Stimulated activated CD4-positive, alpha-beta T cell treated with anti-CD3 and anti-CD28 coated beads, TNF-alpha, amount 100 ng/mL, for 1 hour (primary cell): ENCODE results near the gene STRIP2.
"Not testable (repeated sequence)": the region's sequence is repeated elsewhere in the genome, so short reads cannot be mapped to it uniquely, and the experiment has no call there.

Source experiments
- DNase-seq, 3 donors: peaks; one replicate each; pipeline ENCODE4 v3.0.0-alpha.2; 2020; ENCODE audit warnings: low read depth in 3 of 3, low spot score in 1 of 3

STRIP2 gene

DNA sequence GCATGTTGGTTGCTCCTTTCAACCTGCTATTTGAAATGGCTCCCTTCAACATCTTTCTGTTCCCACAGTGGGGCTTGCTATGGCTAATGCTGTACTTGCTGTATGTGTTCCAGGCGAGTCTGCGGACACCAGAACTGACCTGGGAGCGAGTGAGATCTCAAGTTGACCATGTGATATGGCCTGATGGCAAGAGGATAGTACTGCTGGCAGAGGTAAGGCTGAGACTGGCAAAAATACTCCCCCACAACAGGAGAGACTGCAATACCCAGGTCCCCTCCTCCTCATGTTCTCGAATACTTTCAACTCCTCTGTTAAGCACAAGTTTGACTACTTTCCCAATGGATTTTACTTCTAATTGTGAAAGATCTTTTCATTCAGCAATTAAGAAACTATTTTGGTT lies 11.5 kb upstream of the STRIP2 start:
- no peak for DNase-seq

- no peak for DNase-seq
Observed at GRCh38 chr7:129423700-129424410, 10.4 kb upstream of the STRIP2 start.

DNA sequence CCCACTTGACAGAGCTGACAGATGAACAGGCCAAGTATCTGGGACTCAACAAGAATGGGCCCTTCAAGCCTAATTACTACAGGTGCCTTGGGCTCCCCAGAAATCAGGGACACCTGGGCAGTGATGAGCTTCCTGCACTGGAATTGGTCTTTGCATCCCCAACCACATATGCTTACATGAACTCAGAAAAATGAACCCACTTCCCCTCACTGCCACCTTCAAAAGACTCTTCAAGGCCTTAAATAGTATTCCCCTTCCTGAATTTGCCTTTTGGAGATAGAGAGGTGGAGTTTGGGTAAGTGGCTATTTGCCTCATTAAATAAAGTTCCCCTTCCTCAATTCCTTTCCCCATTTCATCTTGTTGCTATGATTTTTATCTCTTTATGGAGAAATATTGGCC lies 7.8 kb upstream of the STRIP2 start:
- no peak for DNase-seq

GRCh38 chr7:129427526-129428045 lies 6.6 kb upstream of the STRIP2 start:
- DNase-seq, result no peak

DNA sequence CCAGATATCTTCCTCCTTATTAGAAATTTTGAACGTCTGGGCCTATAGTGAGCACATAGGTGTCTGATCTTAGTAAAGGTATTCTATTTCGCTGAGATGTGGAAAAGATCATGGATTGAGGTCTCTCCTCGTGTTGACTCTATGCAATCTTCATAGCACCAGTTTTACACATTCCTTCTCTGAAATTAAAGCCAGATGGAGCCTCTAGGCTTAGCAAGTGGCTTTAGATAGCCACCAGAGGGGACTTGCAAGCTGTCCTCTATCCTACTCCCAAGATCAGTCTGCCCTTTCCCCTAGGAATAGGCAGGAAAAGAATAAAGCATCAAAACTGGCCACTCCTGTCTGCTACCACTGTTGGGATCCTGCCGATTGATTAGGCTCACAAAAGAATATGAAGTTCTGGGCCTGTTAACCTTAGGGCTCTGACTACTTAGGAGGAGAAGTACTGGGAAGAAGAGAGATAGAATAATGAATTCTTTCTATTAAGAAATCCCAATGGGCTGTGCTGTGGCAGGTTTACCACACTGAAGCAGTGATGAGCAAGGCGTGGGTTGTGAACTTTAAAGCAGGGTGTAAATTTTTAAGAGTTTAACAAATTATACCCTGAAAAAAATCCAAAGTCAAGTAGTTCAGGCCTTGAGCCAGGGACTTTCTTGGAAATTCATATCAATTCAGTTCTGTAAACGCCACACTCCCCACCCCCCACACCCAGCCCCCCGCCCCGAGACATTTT lies 2.2 kb upstream of the STRIP2 start:
- DNase-seq, result no peak

- DNase-seq, result no peak
Observed at GRCh38 chr7:129434675-129435318, 565 bp downstream of the STRIP2 start.

DNA sequence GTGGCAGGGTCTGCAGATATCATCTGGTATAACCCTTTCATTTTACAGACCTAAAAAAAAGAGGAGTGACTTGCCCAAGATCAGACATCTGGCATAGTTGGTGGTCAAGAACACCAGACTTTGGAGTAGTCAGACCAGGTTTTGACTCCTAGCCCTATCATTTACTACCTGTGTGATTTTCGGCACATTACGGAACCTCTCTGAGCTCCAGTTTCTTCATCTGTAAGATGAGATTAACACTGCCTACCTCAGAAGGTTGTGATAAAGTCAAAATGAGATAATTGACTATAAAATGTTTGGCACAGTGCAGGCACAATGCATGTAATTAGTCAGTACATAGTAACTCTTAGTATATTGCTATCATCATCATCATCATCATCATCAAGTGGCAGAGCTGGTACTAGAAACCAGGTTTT lies 1.2 kb downstream of the STRIP2 start:
- no peak for DNase-seq

GRCh38 chr7:129436335-129436923 lies 2.2 kb downstream of the STRIP2 start:
- no peak for DNase-seq

- no peak for DNase-seq
Observed at GRCh38 chr7:129437190-129437589, 3.0 kb downstream of the STRIP2 start.

DNA sequence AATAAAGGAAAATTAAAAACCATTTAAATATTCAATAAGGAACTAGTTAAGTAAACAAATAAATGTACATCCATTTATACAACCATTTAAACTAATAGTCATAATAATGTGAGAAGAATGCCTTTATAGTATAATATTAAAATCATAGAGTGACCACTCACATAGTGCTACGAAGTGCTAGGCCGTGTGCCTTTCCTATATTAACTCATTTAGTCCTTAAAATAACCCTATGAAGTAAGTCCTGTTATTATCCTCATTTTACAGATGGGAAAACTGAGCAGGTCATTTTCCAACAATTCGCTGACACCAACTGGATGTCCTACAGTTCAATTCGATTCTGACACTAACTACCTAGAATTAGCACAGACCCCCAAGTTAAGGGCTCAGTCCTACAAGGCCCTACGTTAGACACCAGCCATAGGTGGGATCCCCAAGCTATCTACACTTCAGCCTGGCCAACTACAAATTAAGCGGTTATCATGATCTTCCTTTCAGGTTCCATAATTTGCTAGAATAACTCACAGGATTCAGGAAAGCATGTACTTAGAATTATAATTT lies 4.1 kb downstream of the STRIP2 start:
- DNase-seq, result no peak

DNA sequence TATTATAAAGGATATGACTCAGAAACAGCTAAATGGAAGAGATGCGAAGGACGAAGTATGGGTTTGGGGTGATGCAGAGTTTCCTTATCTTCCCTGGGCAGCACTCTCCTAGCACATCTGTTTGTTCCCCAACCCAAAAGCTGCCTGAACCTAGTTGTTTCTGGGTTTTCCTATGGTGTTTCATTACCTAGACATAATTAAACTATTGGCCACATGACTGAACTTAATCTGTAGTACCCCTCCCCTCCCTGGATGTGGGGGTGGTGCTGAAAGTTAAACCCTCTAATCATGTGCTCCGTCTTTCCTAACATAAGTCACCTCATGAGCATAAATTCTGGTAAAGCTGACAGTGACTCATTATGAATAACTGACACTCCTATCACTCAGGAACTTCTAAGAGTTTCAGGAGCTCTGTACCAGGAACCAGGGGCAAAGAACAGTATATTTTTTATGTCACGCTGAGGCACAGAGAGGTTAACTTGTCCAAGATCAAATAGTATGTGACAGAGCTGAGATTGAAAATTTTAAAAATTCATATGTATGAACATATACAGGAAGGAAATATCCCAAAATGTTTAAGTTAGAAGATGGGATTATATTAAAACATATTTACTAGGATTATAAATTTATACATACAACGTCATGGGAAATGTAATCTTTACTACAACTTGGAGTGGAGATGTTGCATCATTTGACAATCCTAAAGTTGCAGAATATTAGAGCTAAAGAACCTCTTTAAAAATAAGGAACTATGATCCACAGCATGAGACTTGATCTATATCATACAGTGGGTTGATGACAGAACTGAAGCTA lies 4.8 kb downstream of the STRIP2 start:
- peak in 1 of 3 donors; percentile 14 for DNase-seq

DNA sequence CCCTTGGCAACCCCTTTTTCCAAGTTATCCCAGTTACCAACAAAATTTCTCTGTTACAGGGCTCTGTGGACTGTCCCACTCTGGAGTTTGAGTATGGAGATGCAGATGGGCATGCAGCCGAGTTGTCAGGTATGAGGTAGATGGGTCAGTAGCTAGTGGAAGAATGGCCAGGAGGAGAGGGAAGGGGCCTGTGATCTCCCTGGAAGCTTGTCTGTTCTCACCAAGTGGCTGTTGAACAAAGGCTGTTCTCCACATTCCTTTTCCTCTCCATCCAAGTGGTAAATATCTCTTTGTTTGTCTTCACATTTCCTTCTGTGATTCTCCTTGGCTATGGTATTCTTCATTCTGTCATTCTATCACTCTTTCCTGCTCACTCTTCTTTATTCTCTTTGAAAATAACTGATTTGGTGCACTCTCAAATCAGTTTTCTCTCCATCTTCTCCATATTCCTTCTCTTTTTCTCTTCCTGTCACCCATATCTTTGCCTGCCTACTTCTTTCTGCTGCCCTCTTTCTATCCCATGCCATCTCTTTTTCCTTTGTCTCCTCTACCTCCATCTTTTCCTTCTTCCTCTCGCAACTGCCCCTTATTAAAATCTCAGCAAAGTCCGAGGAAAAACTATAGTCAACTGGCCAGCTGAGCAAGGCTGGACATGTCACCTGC lies 5.9 kb downstream of the STRIP2 start:
- no peak for DNase-seq

DNA sequence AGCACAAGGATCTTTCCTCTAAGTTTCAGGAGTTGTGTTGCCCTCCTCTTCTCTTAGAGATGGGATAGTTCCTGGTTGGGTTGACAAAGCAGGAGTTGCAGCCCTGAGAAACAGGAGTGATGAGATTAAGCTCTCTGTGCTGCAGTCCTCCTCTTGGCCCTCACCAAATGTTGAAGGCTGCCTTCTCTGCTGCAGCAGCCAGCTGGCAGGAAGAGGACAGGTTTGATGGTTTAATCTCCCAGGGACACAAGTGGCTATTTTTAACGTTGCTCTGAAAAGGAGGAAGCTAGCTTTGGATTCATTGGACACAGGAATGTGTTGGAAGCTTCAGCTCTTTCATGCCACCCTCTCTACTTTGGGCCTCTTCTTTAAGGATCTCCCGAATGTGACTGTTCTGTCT lies 9.4 kb downstream of the STRIP2 start:
- no peak for DNase-seq

GRCh38 chr7:129444776-129445175 lies 10.5 kb downstream of the STRIP2 start:
- not testable (repeated sequence) for DNase-seq

DNA sequence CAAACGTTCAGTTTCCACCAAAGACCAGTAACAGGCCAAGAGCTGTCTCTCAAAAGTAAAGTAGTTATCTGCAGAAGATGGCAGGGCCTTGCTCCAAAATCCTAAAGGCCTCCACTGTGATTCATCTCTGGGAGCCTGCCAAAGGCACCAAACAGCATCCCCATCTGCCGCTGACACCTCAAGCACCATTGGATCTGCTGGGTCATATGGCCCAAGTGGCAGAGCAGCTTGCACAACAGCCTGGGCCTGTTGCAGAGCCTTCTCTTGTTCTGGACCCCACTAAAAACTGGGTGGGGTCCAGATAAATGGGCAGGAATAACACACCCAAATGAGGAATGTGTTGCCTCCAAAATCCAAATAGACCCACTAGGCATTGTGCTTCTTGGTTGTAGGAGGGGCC lies 12.7 kb downstream of the STRIP2 start:
- DNase-seq, result not testable (repeated sequence)

DNA sequence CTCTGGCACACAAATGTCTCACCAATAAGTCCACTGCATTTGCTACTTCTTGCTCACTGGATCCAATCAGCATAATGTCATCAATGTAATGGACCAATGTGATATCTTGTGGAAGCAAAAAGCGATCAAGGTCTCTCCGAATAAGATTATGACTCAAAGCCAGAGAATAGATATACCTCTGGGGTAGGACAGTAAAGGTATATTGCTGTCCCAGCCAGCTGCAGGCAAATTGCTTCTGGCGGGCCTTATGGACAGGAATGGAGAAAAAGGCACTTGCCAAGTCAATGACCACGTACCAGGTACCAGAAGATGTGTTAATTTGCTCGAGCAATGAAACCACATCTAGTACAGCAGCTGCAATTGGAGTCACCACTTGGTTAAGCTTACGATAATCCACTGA lies 13.2 kb downstream of the STRIP2 start:
- DNase-seq, result not testable (repeated sequence)

DNA sequence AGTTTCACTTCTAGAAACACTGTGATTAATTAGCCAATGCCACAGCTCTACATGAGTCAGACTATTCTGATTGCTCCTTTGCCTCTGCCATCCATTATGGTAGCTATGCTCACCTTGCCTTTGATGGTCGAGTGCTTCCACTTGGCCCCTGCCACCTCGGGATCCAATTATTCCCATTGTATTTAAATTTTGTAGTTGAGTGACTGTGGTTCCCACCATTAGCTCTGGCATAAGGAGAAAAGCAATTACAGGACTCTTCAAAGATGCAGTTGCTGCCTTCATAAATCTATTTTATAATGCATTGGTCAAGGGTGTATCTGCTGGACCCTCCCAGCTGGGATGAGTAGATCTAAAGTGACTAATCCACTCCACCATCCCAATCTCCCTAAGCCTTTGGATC lies 14.4 kb downstream of the STRIP2 start:
- not testable (repeated sequence) for DNase-seq

GRCh38 chr7:129450295-129450694 lies 16.1 kb downstream of the STRIP2 start:
- no peak for DNase-seq

DNA sequence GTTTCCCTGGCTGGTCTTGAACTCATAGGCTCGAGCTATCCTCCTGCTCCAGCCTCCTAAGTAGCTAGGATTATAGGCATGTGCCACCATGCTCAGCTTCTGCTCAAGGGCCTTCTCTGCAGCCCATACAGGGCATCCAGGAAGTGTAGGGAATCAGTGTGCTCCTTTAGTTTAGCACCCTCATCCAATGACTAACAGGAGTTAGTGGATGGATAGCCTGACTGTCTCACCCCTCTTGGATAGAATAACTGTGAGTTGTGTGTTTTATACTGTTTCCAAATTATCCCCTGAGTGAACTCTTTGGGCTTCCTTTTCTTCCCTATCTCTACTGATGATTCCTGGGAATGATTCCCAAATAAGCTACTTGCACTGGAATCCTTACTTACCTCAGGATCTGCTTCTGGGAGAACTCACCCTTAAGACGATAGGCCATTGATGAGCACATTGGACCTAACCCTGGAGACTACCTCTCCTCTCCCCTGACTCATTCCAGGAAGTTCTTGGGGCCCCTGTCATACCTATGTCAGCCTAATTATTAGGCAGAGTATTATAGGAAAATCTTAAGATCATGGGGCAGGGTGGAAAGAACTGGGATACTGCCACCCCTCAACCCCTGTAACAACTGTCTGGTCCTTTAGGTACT lies 18.5 kb downstream of the STRIP2 start:
- no peak for DNase-seq
